HL-60/S4 (cell line): Measurements from ENCODE around the gene COBL.

Experiments used
- in situ Hi-C: fragments of 300-500 bp; cut with MboI; formaldehyde crosslinking; loops from 2 replicates; pipeline ENCODE4 v1.14.3; 2022; ENCODE audit warnings: low sequenced_read_pairs

Gene COBL

DNA sequence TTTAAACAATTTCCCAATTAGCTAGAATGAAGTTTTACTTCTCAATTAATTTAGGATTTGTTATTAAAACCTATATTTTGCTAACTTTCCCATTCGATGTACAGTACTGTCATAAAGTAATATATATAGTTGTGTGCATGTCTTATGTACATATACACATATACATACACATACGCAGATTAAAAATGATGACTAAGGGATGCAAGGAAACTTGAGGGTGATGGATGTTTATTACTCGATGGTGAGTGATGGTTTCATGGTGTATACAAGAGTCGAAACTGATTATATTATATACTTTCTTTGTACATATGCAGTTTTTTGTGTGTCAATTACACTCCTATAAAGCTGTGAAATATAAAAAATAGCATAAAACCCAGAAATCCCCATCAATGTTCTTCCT, 248.2 kb downstream of the COBL start:
- in situ Hi-C loops, result no loop called here

DNA sequence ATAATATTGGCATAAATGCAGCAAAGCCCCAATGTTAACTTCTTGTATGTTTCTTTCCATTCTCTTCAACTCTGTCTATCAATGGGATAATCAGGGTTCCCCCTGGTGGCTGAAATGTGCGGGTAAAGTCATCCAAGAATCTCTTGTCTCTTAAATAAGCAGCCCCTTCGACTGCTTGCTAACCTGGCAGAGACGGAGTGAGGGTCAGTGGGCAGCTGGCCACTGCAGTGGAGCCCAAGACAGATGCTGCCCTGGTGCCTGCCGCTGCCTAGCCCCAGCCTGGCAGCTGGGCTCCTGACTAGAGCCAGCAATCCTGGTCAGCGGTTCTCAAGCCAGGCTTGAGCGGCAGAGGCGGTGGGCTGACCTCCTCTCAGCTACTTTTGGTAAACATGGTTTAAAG, 248.9 kb downstream of the COBL start:
- in situ Hi-C loops, result no loop called here

DNA sequence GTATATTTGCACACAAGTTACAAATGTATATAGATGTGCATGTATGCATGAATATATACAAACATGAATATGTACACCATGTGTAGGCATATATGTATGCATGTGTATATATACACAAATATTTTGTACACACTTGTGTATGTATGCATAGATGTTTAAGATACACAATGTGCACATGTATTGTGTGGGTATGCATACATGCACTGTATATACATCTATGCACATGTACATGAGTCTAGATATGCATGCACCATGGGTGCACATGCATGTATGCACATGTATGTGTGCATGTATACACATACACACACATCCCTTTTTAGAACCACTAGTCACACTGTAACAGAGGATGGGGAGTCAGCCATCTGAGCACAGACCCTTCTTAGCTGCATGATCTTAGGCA, 249.4 kb downstream of the COBL start:
- in situ Hi-C loops, result no loop called here

DNA sequence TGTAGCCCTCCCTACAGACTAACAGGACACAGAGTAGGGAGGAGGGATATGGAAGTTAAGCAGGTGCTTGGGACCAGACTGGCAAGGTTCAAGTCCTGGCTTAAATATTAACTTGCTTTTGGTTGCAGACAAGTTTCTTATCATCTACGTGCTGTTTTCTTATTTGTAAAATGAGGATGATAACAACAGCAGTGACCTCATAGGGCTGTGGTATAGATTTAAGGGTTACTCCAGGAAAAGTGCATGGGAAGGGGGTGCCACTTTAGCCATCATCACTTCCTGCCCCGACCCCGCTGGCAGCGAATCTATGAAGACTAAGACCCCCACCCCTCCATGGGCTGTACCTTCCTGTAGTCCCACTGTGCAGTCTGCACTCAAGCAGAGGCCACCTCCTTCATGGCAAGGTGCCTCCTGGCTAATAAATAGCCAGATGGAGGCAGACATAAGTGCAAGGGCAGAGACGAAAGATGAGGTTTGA, 250.2 kb downstream of the COBL start:
- in situ Hi-C loops, result no loop called here

DNA sequence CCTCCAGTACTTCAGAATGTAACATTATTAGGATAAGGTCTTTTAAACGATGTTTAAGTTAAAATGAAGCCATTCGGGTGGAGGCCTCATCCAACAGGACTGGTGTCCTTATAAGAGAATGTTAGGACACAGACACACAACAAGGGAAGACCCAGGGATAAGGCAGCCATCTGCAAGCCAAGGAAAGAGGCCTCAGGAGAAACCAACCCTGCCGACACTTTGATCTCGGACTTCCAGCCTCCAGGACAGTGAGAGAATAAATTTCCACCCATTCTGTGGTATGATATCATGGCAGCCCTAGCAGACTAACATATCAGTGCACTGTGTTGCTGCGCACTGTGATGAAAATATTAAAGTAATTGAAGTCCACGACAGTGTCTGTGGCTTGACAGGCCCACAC, 250.8 kb downstream of the COBL start:
- in situ Hi-C loops, result no loop called here

DNA sequence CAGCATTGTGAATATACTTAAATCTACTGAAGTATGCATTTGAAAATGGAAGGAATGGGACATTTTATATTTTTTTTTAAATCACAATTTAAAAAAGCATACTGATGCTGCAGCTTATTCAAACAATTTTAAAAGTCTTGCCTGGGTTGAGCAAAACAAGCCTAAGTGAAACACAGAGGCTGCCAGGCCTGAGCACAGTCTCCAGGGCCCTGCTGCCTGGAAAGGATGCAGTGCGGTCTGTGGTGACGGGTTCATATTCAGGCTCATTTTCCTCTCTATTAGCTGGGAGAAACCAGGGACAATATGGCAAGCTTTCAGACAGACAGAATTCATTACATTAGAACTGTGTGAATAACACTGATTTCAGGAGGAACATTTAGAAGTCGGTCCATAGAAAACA, 251.9 kb downstream of the COBL start:
- in situ Hi-C loops, result no loop called here

DNA sequence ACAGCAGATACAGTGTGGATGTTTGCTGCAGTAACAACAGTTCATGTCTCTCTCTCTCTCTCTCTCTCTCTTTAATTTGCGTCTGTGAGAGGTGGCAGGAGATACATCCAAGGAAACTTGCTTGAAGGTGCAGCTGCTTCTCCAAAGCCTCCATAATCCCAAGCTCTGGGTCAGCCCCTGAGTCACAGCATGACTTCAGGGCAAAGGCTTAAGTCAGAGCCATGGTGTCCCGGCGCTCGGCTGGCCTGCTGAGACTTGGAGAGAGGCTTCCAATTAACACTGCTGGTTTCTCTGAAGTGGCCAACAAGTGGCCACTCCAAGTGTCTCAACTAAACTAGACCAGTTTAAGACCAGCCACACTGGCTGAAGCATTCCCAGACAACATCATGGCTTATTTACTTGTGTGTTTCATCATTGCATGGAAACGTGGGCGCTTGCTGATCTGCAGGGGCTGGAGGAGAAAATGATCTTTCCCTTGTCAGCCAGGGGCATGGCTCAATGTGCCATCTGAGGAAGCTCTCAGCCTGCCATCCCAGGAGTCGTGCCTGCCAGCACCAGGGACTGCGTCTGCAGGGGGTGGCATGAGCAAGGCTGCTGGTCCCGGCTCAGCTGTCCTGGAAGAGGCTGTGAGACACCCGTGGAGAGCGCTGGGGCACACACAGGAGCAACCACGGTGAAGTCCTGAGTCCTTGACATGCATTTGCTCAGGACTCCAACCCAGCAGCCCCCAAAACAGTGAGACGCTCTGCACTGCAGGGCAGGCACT, 254.2 kb downstream of the COBL start:
- in situ Hi-C loops, result no loop called here

DNA sequence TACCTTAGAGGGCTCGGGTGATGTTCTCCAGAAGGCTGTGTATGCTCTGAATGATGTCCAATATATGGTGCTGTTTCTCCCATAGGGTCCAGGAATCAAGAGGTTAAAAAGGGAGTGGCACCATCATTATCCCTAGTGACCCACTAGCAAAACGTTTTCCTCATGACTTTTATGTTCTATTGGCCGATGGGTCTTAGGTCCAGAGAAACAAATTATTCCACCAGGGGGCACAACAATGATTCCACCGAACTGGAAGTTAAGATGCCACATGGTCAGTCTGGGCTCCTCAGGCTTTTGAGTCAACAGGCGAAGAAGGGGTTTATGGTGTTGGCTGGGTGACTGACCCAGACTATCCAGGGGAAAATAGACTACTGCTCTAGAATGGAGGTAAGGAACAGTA, 256.1 kb downstream of the COBL start:
- in situ Hi-C loops, result no loop called here

DNA sequence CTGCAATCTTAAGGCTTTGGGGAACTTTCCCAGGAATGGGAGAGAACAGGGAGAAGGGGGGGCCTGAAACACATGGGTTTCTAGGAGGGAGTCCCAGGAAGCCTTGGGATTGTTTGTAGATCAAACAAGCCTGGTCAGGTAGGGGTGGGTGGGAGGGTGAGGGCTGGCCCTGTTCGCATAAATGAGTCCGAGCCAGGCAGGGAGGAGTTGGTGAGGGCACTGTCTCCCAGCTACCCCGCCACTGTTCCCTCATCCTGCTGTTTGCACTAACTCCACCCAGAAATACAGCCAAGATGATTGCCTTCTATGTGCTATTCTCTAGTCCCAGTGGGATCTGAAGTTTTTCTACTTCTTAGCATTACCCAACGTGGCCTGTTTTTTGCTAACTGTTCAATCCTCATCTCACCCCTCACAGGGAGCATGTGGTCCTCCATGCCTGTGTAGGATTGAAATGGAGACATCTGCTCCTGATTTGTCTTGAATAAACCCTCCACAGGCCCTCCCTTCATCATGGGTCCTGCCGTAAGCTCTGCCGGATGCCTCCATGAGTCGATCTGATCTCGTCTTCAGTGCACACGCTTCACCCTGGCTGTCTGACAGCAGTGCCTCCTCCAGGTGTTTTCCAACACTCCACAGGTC, 257.0 kb downstream of the COBL start:
- in situ Hi-C loops, result no loop called here

DNA sequence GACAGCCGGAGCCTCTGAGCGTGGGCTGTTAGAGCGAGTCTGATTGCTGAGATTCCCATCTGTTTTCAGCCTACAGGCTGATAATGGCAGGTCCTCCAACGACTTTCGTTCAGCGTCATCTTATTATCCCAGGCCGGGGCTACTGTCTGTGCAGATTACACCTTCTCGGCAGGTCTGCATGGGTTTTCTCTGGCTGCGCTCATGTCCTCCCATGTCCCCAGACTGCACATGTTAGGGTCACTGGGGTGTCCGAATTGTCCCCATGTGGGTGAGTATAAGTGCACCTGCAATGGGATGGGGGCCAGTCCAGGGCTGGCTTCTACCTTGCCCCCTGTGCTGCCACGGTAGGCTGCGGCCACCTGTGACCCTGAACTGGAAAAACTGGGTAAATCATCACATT, 257.8 kb downstream of the COBL start:
- in situ Hi-C loops, result no loop called here

DNA sequence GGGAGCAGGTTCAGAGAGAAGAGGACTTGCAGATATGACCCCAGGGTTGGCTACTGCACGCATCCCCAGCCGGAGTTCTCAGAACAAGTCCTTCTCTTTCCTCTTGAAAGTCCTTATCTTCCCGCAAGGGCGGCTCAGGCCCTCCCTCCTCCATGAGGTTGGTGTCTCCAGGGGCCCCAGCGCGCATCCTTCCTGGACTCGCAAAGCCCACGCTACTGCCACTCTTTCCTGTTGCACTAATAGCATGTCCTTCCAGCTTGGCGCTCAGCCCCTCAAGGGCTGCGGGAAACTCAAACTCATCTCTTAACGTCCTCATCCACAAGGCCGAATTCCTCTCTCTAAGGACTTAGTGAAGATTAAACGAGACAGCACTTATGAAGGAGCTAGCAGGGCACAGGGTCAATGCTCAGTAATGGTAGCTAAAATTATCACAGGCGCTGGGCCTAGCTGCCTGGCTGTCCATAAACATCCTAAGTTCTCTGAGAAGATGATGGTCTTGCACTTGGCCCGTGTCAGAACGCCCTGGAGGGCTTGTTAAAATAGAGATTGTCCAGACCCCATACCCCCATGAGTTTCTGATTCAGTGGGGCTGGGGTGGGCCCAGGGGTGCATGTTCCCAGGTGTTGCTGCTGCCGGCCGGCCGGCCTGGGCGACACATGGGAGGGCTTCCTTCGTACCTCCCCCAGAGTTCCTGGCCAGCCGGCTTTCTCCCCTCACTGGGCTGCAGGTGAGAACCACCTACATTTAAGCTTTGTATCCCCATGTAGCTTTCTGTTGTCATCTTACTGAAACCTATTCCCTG, 261.4 kb downstream of the COBL start:
- in situ Hi-C loops, result no loop called here

DNA sequence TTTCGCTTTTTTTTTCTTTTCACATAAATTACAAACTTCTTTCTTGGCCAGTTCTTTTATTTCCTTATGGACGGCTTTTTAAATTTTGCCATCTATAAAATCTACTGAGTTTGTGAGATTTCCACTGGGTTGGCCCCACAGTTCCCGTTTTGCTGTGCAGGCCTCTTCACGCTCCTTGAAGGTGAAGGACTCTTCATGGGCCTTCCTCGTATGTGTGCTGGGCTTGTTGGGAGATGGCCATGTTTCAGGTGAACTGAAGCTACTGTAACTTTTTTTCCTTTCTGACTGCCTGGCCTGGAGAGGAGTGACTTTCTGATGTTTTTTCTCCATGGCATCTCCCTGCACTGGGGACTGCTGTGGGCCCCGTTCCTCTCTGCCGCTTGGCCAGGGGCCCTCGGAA, 262.4 kb downstream of the COBL start:
- in situ Hi-C loops, result no loop called here

DNA sequence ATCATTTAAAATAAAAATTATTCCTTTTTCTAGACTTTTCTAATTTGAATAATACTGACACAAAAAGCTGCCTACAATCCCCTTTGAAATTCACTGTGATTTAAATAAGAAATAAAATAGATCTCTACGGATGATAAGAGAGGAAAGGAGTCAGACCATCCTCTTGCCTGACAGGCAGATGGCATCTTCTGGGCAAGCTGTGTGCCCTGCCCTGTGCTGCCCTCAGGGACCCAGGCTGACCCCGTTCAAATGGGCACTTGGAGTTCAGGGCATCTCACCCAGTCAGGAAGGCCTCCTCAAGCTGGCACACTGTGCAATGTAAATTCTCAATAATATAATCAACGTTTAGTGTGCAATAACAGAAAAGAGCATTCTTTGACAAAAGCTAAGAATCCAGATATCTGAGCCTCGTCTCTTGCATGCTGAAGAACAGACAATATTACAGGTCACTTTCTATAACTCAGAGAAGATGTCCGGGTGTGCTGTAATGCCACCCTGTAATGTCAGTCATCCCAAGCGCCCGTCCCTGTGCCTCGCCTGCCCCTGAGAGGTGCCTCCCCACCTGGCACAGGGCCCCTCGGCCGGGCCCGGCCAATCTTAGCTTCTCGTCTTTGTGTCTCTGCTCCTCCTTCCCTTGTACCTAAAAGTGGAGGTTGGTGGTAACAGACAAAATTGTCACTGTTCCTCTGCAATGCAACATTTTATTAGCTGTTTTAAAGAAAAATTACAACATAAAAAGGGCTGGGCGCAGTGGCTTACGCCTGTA, 263.3 kb downstream of the COBL start:
- in situ Hi-C loops, result no loop called here

DNA sequence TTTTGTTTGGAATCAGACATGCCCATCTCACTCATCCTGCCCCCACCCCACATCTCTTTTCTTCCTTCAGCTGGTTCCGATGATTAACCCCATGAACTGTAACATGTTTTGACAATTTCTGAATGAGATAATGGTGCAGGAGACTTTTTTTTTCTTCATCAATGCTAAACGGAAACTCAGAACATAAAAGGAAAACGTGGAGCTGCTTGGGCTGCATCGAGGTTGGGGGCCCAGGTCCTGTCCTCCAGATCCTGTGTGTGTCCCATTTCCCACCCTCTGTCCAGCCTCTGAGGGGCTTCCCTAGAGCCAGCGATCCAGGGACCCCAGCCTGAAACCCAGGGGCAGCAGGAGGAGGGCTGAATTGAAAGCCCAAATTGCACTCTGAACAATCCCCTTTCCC, 270.1 kb downstream of the COBL start:
- in situ Hi-C loops, result no loop called here

DNA sequence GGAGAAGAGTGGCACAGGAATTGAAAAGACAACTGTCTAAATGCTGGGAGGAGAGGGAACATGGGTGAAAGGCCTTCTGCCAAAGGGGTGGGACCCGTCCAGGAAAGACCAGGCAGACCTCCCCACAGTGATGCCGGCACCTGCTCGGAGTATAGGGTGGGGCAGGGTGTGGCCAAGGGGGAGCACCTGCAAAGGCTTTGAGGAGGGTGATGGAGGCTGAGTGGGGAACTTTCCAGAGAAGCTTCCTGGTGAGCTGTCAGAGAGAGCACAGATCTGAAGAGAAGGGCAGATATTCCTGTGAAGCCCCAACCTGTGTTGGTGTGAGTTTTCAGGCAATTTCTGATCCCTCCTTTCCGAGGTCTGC, 270.5 kb downstream of the COBL start:
- in situ Hi-C loops, result no loop called here

DNA sequence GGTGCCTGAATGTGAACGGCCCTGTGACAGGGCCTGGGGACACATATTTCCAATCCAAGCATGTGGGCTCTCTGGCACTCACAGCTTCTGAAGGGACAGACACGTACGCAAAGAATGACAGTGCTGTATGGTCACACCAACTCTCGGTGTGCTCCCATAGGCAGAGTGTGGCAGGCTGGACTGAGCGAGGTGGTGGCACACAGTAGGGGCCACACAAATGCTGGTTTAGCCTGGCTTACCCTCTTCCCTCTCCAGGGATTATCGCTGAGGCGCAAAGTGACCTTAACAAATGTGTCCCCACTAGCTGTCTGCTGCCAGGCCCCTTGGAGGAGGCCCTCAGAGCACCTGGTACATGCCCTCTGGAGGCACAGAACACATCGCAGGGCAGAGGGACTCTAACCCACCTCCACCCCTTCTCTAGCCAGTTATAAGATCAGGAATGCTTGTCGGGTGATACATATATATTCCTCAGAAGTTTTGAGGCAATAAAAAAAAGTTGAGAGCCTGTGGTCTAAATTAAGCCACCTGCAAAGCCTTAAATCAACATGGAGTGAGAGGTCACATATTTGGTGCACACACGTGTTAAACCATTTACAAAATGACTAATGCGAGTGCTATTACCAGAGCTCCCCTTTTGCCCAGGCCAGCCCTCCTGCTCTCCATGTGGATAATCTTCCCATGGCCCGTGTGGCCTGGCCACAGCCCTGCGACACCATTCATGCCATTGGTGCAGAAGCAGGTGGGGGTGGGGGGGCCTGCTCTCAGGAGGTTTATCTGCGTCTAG, 271.1 kb downstream of the COBL start:
- in situ Hi-C loops, result no loop called here

DNA sequence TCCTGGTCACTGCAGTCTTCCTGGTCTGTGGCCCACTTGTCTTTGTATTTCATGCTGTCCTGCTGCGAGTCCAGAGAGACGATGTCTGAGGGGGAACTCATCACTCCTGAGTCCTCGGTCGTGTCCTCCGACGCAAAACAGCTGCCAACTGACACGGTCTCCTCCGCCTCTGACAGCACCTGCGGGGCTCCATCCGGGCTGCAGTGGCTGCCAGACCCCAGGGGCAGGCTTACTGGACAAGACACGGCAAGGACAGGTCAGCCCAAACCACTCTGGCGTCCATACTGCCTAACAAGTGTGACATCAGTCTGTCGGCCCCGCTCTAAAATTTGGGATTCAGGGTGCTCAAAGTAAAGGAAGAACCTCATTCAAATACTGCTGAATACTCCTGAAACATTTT, 273.1 kb downstream of the COBL start:
- in situ Hi-C loops, result no loop called here

DNA sequence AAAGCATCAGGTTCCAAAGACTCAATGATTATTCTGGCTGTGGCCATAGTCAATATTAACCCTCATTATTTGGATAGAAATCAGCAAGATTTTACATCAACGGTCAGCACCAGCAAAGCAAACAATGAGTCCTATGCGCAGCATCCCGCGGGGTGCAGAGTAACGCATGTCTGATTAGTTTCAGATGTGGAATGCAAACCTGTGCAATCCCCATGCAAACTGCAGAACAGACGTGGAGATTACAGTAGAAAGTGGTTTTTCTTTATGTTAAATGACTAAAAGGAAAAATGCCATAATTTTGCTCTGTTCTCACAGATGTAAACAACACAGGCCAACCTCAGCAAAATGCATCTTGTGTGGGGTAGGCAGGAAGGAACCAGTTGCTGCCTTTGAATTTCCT, 275.8 kb downstream of the COBL start:
- in situ Hi-C loops, result no loop called here

DNA sequence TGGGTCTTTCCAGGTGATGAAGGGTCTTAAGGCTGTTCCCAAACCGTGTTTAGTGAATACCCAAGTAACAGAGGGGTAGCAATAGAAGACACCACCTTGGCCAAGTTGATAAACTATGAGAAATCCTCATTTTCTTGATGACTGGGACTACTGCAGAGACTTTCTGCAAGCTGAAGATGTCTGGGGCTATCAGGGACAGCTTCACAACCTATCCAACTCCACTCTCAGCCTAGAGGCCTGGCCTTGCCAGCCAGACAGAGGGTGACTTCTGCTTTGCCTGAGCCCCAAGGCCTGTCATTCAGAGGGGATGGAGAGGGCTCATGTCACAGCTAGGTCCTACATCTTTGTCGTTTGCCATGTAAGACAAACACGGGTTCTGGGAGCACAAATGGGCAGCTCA, 278.0 kb downstream of the COBL start:
- in situ Hi-C loops, result no loop called here

DNA sequence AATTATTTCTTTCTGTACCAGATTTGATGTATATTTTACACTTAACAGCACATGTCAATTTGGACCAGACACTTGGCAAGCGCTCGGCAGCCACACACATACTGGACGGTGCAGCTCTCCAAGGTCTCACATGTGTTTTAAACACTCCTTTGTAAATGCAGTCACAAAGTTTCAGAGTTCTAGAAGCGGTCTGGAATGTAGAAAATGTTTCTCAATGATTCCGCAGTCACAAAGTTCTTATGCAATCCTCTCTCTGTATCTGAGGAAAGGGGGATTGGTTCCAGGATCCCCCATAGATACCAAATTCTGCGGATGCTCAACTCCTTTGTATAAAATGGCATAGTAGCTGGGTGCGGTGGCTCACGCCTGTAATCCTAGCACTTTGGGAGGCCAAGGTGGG, 280.9 kb downstream of the COBL start:
- in situ Hi-C loops, result no loop called here
